H9 (cell line): ENCODE data around the gene RNF145. TPM values are rescaled to one million over a fixed set of nuclear protein-coding genes. Genes with fewer than 3 reads are reported as not detected.

Source experiments
- DNase-seq: peaks from one replicate; pipeline ENCODE4 v3.0.0-alpha.2; 2017
- H2AFZ ChIP-seq: one replicate; pipeline ENCODE4 v1.6.1; 2013; ENCODE audit warnings: mild to moderate bottlenecking, low read length, control low read depth, moderate library complexity
- H2AK5ac ChIP-seq: 2 replicates; pipeline ENCODE4 v1.6.1; 2013; ENCODE audit warnings: low read length, control low read depth, mixed read lengths; ENCODE audit not compliant: insufficient read length
- H2BK120ac ChIP-seq: one replicate; pipeline ENCODE4 v1.6.1; 2013; ENCODE audit warnings: low read depth, mild to moderate bottlenecking, low read length, control low read depth, inconsistent platforms; ENCODE audit not compliant: poor library complexity, severe bottlenecking
- H2BK12ac ChIP-seq: 2 replicates; pipeline ENCODE4 v1.6.1; 2013; ENCODE audit warnings: low read length, control low read depth, mixed read lengths, low read depth; ENCODE audit not compliant: insufficient read length
- H2BK15ac ChIP-seq: 2 replicates; pipeline ENCODE4 v1.6.1; 2013; ENCODE audit warnings: low read depth, low read length, control low read depth
- H2BK20ac ChIP-seq: one replicate; pipeline ENCODE4 v1.6.1; 2013; ENCODE audit warnings: low read depth, mild to moderate bottlenecking, low read length, control low read depth, inconsistent platforms; ENCODE audit not compliant: poor library complexity, severe bottlenecking
- H2BK5ac ChIP-seq: 2 replicates; pipeline ENCODE4 v1.6.1; 2013; ENCODE audit warnings: low read length, control low read depth, mixed read lengths; ENCODE audit not compliant: insufficient read length
- H3K14ac ChIP-seq: 2 replicates; pipeline ENCODE4 v1.6.1; 2013; ENCODE audit warnings: low read length, control low read depth; ENCODE audit not compliant: insufficient read depth
- H3K18ac ChIP-seq: 2 replicates; pipeline ENCODE4 v1.6.1; 2013; ENCODE audit warnings: low read depth, mild to moderate bottlenecking, mixed read lengths, low read length, control low read depth; ENCODE audit not compliant: insufficient read length
- H3K23ac ChIP-seq: 2 replicates; pipeline ENCODE4 v1.6.1; 2013; ENCODE audit warnings: low read length, control low read depth, mixed read lengths, low read depth; ENCODE audit not compliant: insufficient read length
- H3K23me2 ChIP-seq: 2 replicates; pipeline ENCODE4 v1.6.1; 2013; ENCODE audit warnings: low read depth, mild to moderate bottlenecking, mixed read lengths, low read length, control low read depth; ENCODE audit not compliant: insufficient read length, poor library complexity, severe bottlenecking
- H3K27ac ChIP-seq: 2 replicates; pipeline ENCODE4 v1.5.1; 2013; ENCODE audit warnings: low read length, control low read depth, mixed read lengths, low read depth; ENCODE audit not compliant: insufficient read length
- H3K27me3 ChIP-seq: 2 replicates; pipeline ENCODE4 v1.6.1; 2013; ENCODE audit warnings: low read length, control low read depth, inconsistent platforms; ENCODE audit not compliant: insufficient read depth
- H3K4ac ChIP-seq: 2 replicates; pipeline ENCODE4 v1.6.1; 2013; ENCODE audit warnings: low read depth, mild to moderate bottlenecking, control low read depth, inconsistent platforms, low read length, moderate library complexity
- H3K4me1 ChIP-seq: 2 replicates; pipeline ENCODE4 v1.6.1; 2013; ENCODE audit warnings: low read length, control low read depth, inconsistent platforms; ENCODE audit not compliant: insufficient read depth
- H3K4me2 ChIP-seq: 2 replicates; pipeline ENCODE4 v1.6.1; 2013; ENCODE audit warnings: low read length, control low read depth, mixed read lengths; ENCODE audit not compliant: insufficient read length, insufficient read depth
- H3K56ac ChIP-seq: 2 replicates; pipeline ENCODE4 v1.6.1; 2013; ENCODE audit warnings: low read depth, mild to moderate bottlenecking, mixed read lengths, low read length, control low read depth; ENCODE audit not compliant: insufficient read length
- H3K79me1 ChIP-seq: 2 replicates; pipeline ENCODE4 v1.6.1; 2013; ENCODE audit warnings: low read depth, mild to moderate bottlenecking, moderate library complexity, low read length, control low read depth, inconsistent platforms; ENCODE audit not compliant: insufficient read depth, poor library complexity, severe bottlenecking
- H3K79me2 ChIP-seq: 2 replicates; pipeline ENCODE4 v1.6.1; 2013; ENCODE audit warnings: low read length, control low read depth, inconsistent platforms; ENCODE audit not compliant: insufficient read depth
- H3K9ac ChIP-seq: 2 replicates; pipeline ENCODE4 v1.6.1; 2013; ENCODE audit warnings: low read length, control low read depth, mixed read lengths; ENCODE audit not compliant: insufficient read length; ENCODE audit errors: extremely low read depth
- H3K9me3 ChIP-seq: one replicate; pipeline ENCODE4 v1.6.1; 2013; ENCODE audit warnings: low read depth, low read length, inconsistent platforms; ENCODE audit not compliant: control insufficient read depth
- H3T11ph ChIP-seq: one replicate; pipeline ENCODE4 v1.6.1; 2013; ENCODE audit warnings: mild to moderate bottlenecking, low read length, control low read depth, inconsistent platforms
- H4K20me1 ChIP-seq: one replicate; pipeline ENCODE4 v1.6.1; 2013; ENCODE audit not compliant: control insufficient read depth, insufficient read length, insufficient read depth
- H4K5ac ChIP-seq: 2 replicates; pipeline ENCODE4 v1.6.1; 2013; ENCODE audit warnings: low read depth, mild to moderate bottlenecking, mixed read lengths, low read length, control low read depth; ENCODE audit not compliant: insufficient read length
- H4K8ac ChIP-seq: replicated peaks from 2 replicates; pipeline ENCODE4 v1.6.1; 2013; ENCODE audit warnings: low read length, control low read depth, mixed read lengths, low read depth; ENCODE audit not compliant: insufficient read length
- H4K91ac ChIP-seq: 2 replicates; pipeline ENCODE4 v1.6.1; 2013; ENCODE audit warnings: low read depth, mild to moderate bottlenecking, moderate library complexity, mixed read lengths, low read length, control low read depth; ENCODE audit not compliant: insufficient read length
- H3K27ac Mint-ChIP-seq, 3 experiments: 2 replicates in 2 of 3; 3 replicates in 1 of 3; pipeline ENCODE4 v1.8.0; 2020 to 2021; ENCODE audit warnings: mixed read lengths in 3 of 3, mild to moderate bottlenecking in 1 of 3, moderate library complexity in 1 of 3
- H3K27me3 Mint-ChIP-seq: 2 replicates; pipeline ENCODE4 v1.8.0; 2021; ENCODE audit warnings: low read depth, mild to moderate bottlenecking, moderate library complexity, mixed read lengths
- H3K36me3 Mint-ChIP-seq, 3 experiments: 2 replicates in 2 of 3; 3 replicates in 1 of 3; pipeline ENCODE4 v1.8.0; 2020 to 2021; ENCODE audit warnings: low read depth in 3 of 3, mixed read lengths in 3 of 3; ENCODE audit not compliant: insufficient read depth in 1 of 3
- H3K4me1 Mint-ChIP-seq, 2 experiments: 2 replicates each; pipeline ENCODE4 v1.8.0; 2020; ENCODE audit warnings: mixed read lengths in 2 of 2
- H3K4me3 Mint-ChIP-seq, 2 experiments: 2 replicates in 1 of 2; 3 replicates in 1 of 2; pipeline ENCODE4 v1.8.0; 2020 to 2021; ENCODE audit warnings: mild to moderate bottlenecking in 2 of 2, mixed read lengths in 2 of 2, moderate library complexity in 1 of 2
- H3K9me3 Mint-ChIP-seq, 2 experiments: 2 replicates in 1 of 2; 3 replicates in 1 of 2; pipeline ENCODE4 v1.8.0; 2020; ENCODE audit warnings: mild to moderate bottlenecking in 2 of 2, mixed read lengths in 2 of 2, moderate library complexity in 1 of 2
- CTCF ChIP-seq: fragments of 200-600 bp; sonication (generic); conservative IDR thresholded peaks from 3 replicates; pipeline ENCODE4 v1.8.0; 2021; ENCODE audit warnings: antibody characterized with exemption, mild to moderate bottlenecking
- WGBS: extraction: QIAGEN DNeasy Blood & Tissue Kit; methylation state at CpG from one replicate; pipeline ENCODE4 v1.1.7; 2013; ENCODE audit warnings: missing lambda C conversion rate, low lambda C conversion rate, mixed read lengths; ENCODE audit not compliant: insufficient read length; ENCODE audit errors: extremely low coverage; 5-methylcytosine and 5-hydroxymethylcytosine counted together
- total RNA-seq: library from RNA; stranded (reverse); gene quantifications from 2 replicates; pipeline ENCODE4 v1.2.1, GENCODE V29; 2021

Gene RNF145
- total RNA-seq, 1 experiment from 2014 or later = 59.1 TPM

GRCh38 chr5:159217236-159217635 is 7.9 kb upstream of the RNF145 start:
- Mint-ChIP-seq H3K4me1 (no peaks in the 10 kb centered on the region; a peak in 1 of 4 replicates), H3K9me3 (no peaks in the 10 kb centered on the region; a peak in 1 of 5 replicates), H3K4me3 (no peak overlapping the region), H3K27me3 (peaks cover 34% of the 10 kb centered on the region), H3K36me3 (no peaks in the 10 kb centered on the region; a peak in 1 of 7 replicates), H3K27ac (no peak overlapping the region)
- no peak overlapping the region for H4K5ac ChIP-seq
- H2AFZ ChIP-seq = no peak overlapping the region
- H4K8ac ChIP-seq = no peak overlapping the region
- H3K14ac ChIP-seq = no peak overlapping the region
- H3K18ac ChIP-seq = no peak overlapping the region
- no peak for DNase-seq
- H2BK120ac ChIP-seq = no peak overlapping the region
- no peaks in the 10 kb centered on the region for H3K27me3 ChIP-seq
- H3K23me2 ChIP-seq = no peaks in the 10 kb centered on the region
- no peak overlapping the region for H3K4me2 ChIP-seq
- no peaks in the 10 kb centered on the region for H3K9me3 ChIP-seq
- H3K23ac ChIP-seq = no peak overlapping the region
- no peak overlapping the region for H3K4ac ChIP-seq
- H2AK5ac ChIP-seq = no peak overlapping the region
- H3K9ac ChIP-seq = no peak overlapping the region
- H3K4me1 ChIP-seq = no peaks in the 10 kb centered on the region
- no peak overlapping the region for H3K56ac ChIP-seq
- no peak overlapping the region for H3K27ac ChIP-seq
- TF ChIP-seq CTCF = no peak
- H3K79me2 ChIP-seq = no peaks in the 10 kb centered on the region
- H3K79me1 ChIP-seq = no peaks in the 10 kb centered on the region
- no peaks in the 10 kb centered on the region for H4K20me1 ChIP-seq
- no CpG with 5 or more reads among the region's 2 CpGs for WGBS
- H2BK5ac ChIP-seq = no peak overlapping the region
- no peak overlapping the region for H3T11ph ChIP-seq
- no peak overlapping the region for H2BK12ac ChIP-seq
- H4K91ac ChIP-seq = no peak overlapping the region
- no peak overlapping the region for H2BK20ac ChIP-seq
- H2BK15ac ChIP-seq = no peak overlapping the region
